Activated naive CD4-positive, alpha-beta T cell treated with anti-CD3 and anti-CD28 coated beads, Interleukin-2, amount 50 U/mL, for 72 hours (primary cell): ENCODE results near the gene TROAP. TPM values are rescaled to one million over a fixed set of nuclear protein-coding genes. Genes with fewer than 3 reads are reported as not detected.
"Not testable (repeated sequence)": the region's sequence is repeated elsewhere in the genome, so short reads cannot be mapped to it uniquely, and the experiment has no call there.

Source experiments
- ATAC-seq, 2 donors: fragments of 150-1000 bp; cut with Tn5 transposase; 2 replicates each; pipeline ENCODE4 v1.10.0; 2021; ENCODE audit warnings: mild to moderate bottlenecking in 2 of 2, moderate library complexity in 2 of 2
- DNase-seq, 2 donors: peaks; one replicate each; pipeline ENCODE4 v3.0.0; 2021 to 2022; ENCODE audit warnings: low spot score in 2 of 2
- H3K27ac Mint-ChIP-seq, 2 donors: one replicate each; pipeline ENCODE4 v1.8.0; 2022; ENCODE audit warnings: mild to moderate bottlenecking in 2 of 2, mixed read lengths in 2 of 2
- H3K36me3 Mint-ChIP-seq, 2 donors: one replicate each; pipeline ENCODE4 v1.8.0; 2022; ENCODE audit warnings: mixed read lengths in 2 of 2
- H3K9me3 Mint-ChIP-seq, 2 donors: one replicate each; pipeline ENCODE4 v1.8.0; 2022; ENCODE audit warnings: mixed read lengths in 2 of 2
- total RNA-seq, 2 donors: library from RNA; stranded (reverse); gene quantifications; one replicate each; pipeline ENCODE4 v1.2.3, GENCODE V29; 2022

The TROAP gene
- total RNA-seq, 2 donors from 2014 or later: 67.4 to 134 TPM

DNA sequence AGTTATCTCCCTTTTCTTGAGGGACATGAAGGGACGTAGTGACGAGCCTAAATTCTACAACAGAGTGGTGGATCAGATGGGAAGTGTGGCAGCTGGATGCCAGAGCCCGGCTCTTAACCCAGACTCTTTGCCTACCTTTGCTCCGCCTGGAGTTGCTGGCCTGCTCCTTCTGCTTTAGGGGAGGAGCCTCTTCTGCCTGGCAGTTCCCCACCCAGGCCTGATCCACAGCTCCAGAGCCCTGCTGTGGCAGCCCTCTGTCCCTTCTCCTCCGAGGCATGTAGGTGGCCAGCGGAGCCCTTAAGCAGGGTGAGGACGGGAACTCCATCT, 30.4 kb upstream of the TROAP start:
- Mint-ChIP-seq H3K9me3 (no peaks in the 10 kb centered on the region), H3K36me3 (no peaks in the 10 kb centered on the region), H3K27ac (no peak overlapping the region)

DNA sequence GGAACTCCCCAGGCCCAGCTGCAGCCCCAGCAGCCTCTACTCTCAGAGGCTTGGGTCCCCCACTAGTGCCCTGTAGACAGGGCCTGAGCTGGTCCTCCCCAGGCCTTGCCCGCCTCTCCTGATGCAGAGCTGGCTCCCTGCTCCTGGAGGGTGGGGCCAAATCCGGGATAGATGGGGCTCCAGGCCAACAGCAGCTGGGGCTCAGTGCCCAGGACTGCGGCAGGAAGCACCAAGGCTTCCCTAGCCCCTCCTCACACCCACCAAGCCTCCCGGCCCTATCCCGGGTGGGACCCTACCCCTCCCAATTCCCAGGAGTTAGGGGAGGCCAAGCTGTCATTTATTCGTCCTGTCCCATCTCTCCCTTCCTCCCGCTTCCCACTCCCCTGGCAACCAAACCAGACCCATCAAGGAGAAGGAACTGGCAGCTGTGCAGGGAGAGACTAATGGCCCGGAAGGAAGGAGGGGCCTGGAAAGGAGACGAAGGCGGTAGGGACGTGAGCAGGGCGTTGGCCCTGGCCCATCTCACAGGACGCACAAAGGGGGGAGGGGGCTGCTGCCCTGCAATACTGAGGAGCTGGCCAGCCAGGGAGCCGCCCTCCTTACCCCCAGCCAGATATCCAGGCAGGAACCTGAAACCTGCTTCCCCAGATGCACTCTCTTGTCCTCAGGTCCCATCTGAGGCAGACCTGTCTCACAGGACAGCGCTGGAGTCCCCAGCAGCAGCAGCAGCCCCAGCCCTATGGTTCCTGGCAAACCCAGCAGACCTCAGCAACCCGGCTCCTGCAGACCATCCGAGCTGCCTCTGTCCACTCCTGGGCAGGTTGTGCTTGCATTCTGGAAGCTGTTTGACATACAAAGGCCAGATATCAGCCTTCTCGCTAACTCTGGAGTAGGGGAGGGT, 29.7 kb upstream of the TROAP start:
- ATAC-seq: no peak
- no peaks in the 10 kb centered on the region for H3K36me3 Mint-ChIP-seq
- no peak overlapping the region for H3K27ac Mint-ChIP-seq
- DNase-seq: no peak
- no peaks in the 10 kb centered on the region for H3K9me3 Mint-ChIP-seq

More for the DNA sequence above, 30.4 kb upstream of the TROAP start:
- no peak for ATAC-seq
- DNase-seq: no peak

DNA sequence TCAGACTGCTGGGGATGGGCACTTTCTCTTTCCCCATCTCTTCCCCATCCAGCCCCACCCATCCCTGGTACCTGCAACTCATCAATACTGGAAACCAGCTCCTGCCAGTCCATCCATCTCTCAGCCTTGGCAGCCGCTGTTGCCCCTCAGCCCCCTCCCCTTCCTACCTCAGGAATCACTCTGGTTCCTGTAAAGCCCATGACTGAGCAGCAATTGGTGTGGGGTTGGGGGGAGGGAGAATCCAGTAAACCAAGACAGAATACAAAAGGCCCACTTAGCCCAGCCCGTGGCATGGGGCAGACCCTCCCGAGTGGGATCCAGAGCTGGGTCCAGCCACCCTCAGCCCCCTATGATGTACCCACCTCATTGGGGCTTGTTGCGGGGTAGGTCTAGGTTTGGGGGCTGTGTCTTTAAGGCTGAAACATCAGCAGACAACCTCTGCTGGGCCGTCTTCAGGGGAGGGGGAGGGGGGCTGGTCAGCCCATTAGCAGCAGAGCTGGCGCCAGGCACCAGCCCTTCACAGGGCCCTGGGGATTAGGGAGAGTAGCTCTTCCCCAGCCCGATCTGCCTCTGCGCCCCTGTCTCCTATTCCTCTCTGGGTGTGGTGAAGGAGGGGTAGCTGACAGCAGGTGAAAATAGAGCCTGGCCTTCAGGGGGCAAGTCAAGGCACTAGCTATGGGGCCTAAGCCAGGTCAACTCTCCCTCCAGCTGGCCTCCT, 28.8 kb upstream of the TROAP start:
- DNase-seq (no peak), ATAC-seq (no peak)
- Mint-ChIP-seq H3K9me3 (no peaks in the 10 kb centered on the region), H3K27ac (no peak overlapping the region), H3K36me3 (no peaks in the 10 kb centered on the region)

DNA sequence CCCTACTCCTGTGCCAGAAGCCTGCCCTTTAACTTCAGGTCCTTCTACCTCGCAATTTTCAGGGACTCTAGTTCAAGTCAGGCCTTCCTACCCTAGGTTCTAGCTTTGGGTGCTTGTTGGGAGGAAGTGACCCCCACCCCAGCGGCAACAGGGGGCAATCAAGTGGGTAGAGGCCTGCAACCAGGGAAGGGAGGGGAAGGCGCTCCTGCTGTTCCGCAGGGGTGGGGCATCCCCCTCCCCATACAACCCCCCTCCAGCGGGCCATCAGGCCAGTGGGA, 28.3 kb upstream of the TROAP start:
- no peaks in the 10 kb centered on the region for H3K36me3 Mint-ChIP-seq
- no peaks in the 10 kb centered on the region for H3K9me3 Mint-ChIP-seq
- no peak overlapping the region for H3K27ac Mint-ChIP-seq
- ATAC-seq: no peak
- DNase-seq: no peak

DNA sequence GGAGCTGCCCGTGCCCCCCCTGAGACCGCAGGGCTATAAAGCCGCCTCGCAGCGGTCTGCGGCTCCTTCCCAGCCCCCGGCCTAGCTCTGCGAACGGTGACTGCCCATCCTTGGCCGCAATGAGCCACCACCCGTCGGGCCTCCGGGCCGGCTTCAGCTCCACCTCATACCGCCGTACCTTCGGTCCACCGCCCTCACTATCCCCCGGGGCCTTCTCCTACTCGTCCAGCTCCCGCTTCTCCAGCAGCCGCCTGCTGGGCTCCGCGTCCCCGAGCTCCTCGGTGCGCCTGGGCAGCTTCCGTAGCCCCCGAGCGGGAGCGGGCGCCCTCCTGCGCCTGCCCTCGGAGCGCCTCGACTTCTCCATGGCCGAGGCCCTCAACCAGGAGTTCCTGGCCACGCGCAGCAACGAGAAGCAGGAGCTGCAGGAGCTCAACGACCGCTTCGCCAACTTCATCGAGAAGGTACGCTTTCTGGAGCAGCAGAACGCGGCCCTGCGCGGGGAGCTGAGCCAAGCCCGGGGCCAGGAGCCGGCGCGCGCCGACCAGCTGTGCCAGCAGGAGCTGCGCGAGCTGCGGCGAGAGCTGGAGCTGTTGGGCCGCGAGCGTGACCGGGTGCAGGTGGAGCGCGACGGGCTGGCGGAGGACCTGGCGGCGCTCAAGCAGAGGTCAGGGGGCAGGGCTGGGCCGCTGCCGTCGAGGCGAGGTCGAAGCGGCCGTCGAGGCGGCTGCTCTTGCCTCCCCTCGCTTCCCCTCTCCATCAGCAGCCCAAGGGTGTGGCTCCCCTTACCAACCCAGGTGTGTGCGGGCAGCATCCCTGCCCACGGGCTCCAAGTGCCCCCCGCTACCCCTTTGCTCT, 27.7 kb upstream of the TROAP start, which contains the start of gene PRPH:
TSS of gene PRPH (plus strand) at position 66 of the 855 bp plus-strand sequence. CDS start at position 120, 54 bp downstream.
- no peak within 1 kb of the TSS for H3K27ac Mint-ChIP-seq
- no peaks in the 10 kb centered on the region for H3K9me3 Mint-ChIP-seq
- H3K36me3 Mint-ChIP-seq: no peaks in the 10 kb centered on the region
- DNase-seq (no peak), ATAC-seq (no peak)

DNA sequence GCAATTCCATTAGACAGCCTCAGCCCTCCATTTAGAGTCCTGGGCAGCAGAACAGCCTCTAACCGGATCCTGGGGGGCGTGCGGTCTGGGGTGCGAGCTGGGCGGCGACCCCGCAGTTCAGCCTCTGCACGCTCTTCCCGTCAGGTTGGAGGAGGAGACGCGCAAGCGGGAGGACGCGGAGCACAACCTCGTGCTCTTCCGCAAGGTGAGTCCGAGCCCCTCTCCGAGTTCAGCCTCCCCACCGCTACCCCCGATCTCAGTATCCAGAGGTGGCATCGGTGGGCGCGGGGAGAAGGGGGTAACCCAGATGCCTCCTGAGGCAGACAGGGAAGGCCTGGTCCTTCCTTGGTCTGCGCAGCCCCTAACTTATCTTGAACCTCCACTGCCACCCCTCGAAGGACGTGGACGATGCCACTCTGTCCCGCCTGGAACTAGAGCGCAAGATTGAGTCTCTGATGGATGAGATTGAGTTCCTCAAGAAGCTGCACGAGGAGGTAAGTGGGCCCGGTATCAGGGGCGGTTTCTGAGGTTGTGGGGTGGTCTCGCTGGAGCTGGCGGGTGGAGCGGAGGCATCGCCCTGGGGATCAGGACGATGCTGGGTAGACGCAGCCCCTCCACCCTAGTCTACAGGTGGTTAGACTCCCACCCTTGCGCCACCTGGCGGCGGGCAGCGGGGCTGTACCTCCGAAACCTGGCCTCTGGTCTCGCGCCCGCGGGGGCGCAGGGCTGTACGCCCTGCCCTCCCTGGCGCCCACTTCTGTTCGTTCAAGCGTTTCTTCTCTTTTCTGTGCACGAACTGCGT, 26.8 kb upstream of the TROAP start:
- no peaks in the 10 kb centered on the region for H3K36me3 Mint-ChIP-seq
- peak; percentile 77 to 81 for ATAC-seq
- no peak overlapping the region for H3K27ac Mint-ChIP-seq
- peak in 1 of 2 donors; percentile 78 for DNase-seq
- no peaks in the 10 kb centered on the region for H3K9me3 Mint-ChIP-seq

DNA sequence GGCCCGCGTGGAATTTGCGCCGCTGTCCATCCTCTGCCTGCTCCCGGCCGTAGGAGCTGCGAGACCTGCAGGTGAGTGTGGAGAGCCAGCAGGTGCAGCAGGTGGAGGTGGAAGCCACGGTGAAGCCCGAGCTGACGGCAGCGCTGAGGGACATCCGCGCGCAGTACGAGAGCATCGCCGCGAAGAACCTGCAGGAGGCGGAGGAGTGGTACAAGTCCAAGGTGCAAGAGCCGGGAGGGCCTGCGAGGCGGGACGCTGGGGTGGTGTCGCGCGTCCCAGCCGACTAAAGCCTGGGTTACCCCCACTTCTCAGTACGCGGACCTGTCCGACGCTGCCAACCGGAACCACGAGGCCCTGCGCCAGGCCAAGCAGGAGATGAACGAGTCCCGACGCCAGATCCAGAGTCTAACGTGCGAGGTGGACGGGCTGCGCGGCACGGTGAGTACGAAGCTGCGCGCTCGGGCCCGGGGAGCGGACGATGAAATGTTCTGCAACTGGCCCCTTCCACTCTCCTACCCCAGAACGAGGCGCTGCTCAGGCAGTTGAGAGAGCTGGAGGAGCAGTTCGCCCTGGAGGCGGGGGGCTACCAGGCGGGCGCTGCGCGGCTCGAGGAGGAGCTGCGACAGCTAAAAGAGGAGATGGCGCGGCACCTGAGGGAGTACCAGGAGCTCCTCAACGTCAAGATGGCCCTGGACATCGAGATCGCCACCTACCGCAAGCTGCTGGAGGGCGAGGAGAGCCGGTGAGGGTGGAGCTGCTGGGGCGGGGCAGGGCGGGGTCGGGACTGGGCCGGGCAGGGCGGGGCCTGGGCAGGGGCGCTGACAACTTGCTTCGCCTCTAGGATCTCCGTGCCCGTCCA, 26.0 kb upstream of the TROAP start:
- Mint-ChIP-seq H3K9me3 (no peaks in the 10 kb centered on the region), H3K27ac (no peak overlapping the region), H3K36me3 (no peaks in the 10 kb centered on the region)
- ATAC-seq: peak; percentile 42 to 73
- peak in 1 of 2 donors; percentile 48 for DNase-seq

DNA sequence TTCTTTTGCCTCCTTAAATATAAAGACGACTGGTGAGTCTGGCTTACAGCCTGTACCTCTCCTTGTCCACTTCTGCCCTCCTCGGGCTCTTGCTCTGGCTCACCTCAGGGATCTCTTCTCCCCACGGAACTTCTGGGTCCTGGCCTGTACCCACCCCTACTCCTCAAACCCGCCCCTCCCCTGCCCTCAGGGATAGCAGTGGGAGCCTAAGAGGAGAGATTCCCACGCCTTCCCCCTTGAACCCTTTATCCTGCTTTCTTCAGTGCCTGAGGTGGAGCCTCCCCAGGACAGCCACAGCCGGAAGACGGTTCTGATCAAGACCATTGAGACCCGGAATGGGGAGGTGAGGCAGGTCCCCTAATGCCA, 25.4 kb upstream of the TROAP start:
- ATAC-seq (peak; percentile 6 to 37), DNase-seq (no peak)
- Mint-ChIP-seq H3K9me3 (no peaks in the 10 kb centered on the region), H3K27ac (no peak overlapping the region), H3K36me3 (no peaks in the 10 kb centered on the region)

DNA sequence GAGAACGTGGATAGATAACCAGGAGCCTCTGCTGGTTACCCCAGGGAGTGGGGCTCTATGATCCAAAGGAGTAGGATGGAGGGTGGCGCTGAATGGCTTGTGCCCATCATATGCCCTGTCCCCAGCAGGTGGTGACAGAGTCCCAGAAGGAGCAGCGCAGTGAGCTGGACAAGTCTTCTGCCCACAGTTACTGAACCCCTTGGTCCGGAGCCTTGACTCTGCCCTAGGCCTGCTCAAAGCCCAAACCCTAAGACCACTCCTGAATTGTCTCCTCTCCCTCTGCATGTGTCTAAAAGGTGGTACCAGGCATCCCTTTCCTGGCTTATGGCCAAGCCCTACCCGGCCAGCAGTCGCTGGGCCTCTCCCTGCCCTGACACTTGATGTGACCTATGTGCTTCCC, 24.9 kb upstream of the TROAP start:
- ATAC-seq (peak; percentile 21 to 54), DNase-seq (no peak)
- H3K9me3 Mint-ChIP-seq: no peaks in the 10 kb centered on the region
- no peaks in the 10 kb centered on the region for H3K36me3 Mint-ChIP-seq
- no peak overlapping the region for H3K27ac Mint-ChIP-seq

DNA sequence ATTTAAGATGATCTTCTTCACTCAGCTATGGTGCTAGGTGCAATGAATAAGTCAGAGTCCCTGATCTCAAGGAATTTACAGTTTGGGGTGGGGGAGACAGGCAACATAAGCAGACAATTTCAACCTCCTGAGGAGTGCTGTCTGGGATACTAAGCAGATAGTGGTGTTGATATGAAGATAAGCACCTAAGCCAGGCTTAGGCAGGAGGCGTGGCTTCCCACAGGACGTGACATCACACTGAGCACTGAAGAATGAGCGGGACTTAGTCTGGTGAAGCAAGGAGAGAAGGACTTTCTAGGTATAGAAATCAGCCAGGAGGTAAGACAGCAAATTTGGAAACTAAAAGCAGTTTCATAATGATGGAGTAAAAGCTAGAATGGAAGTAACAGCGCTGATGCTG, 21.3 kb upstream of the TROAP start:
- peak; percentile 69 to 74 for ATAC-seq
- peak overlapping the region in 1 of 2 donors; percentile 37 for H3K27ac Mint-ChIP-seq
- no peaks in the 10 kb centered on the region for H3K36me3 Mint-ChIP-seq
- DNase-seq: no peak
- no peaks in the 10 kb centered on the region for H3K9me3 Mint-ChIP-seq

DNA sequence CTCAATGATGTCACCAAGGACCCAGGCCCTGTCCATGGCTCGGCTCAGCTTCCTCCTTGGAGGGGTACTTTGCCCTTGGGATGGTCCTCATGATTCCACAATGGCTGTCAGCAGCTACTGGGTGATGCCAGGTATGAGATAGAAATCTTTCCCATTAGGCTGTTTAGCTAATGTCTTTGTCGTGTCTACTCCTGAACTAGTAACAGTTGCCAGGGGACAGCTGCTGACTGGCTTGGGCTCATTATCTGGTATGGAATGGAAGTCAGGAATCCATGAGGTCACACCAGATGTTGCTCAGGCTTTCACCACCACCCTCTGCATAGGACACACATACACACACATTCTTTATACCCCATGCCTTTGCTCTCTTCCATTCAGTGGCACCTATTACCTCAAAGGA, 18.9 kb upstream of the TROAP start:
- no peak for ATAC-seq
- Mint-ChIP-seq H3K36me3 (no peaks in the 10 kb centered on the region), H3K9me3 (no peaks in the 10 kb centered on the region)

DNA sequence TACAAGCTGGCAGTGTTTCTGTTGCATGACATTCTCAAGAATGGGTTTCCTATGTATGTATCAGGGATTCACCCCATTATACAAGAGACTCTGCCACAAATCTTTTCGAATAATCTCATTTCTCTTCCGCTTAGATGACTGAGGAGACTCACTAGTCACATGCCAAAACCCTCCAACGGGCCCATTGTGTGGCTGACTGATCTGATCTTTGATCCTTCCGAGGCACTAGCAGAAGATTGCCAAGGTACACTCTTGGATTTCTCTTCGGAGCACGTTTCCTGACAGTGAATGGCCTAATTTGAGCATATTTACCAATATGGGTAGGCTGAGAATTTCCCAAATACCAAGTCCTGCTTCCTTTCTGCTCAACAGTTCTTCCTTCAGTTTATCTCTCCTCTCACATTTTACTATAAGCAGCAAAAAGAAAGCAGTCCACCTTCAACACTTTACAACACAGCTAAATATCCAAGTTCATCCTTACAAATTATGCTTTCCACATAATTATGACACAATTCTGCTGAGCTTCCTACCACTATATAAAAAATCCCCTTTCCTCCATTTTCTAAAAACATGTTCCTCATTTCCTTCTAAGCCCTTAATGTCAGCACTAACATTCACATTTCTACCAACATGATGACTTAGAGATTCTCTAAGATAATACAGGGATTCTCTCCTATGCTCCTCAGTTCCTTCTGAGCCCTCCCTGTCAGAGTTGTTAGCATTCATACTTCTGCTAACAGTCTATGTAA, 17.1 kb upstream of the TROAP start:
- H3K27ac Mint-ChIP-seq: no peak overlapping the region
- no peak for ATAC-seq
- H3K9me3 Mint-ChIP-seq: no peaks in the 10 kb centered on the region
- no peak for DNase-seq
- no peaks in the 10 kb centered on the region for H3K36me3 Mint-ChIP-seq

More for the DNA sequence above, 18.9 kb upstream of the TROAP start:
- H3K27ac Mint-ChIP-seq: no peak overlapping the region
- DNase-seq: no peak

DNA sequence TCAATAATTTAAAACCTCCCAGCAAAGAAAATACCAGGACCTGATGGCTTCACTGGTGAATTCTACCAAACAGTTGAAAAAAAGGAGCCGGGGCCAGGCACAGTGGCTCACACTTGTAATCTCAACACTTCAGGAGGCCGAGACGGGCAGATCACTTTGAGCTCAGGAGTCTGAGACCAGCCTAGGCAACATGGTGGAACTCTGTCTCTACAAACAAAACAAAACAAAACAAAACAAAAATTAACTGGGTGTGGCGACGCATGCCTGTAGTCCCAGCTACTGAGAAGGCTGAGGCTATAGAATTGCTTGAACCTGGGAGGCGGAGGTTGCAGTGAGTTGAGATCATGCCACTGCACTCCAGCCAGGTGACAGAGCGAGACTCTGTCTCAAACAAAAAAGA, 13.7 kb upstream of the TROAP start:
- DNase-seq (no peak), ATAC-seq (no peak)
- Mint-ChIP-seq H3K36me3 (no peaks in the 10 kb centered on the region), H3K27ac (no peak overlapping the region), H3K9me3 (no peaks in the 10 kb centered on the region)

DNA sequence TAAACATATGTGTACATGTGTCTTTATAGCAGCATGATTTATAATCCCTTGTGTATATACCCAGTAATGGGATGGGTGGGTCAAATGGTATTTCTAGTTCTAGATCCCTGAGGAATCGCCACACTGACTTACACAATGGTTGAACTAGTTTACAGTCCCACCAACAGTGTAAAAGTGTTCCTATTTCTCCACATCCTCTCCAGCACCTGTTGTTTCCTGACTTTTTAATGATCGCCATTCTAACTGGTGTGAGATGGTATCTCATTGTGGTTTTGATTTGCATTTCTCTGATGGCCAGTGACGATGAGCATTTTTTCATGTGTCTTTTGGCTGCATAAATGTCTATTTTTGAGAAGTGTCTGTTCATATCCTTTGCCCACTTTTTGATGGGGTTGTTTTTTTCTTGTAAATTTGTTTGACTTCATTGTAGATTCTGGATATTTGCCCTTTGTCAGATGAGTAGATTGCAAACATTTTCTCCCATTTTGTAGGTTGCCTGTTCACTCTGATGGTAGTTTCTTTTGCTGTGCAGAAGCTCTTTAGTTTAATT, 12.5 kb upstream of the TROAP start:
- not testable (repeated sequence) for H3K27ac Mint-ChIP-seq, H3K36me3 Mint-ChIP-seq, H3K9me3 Mint-ChIP-seq, DNase-seq, ATAC-seq

DNA sequence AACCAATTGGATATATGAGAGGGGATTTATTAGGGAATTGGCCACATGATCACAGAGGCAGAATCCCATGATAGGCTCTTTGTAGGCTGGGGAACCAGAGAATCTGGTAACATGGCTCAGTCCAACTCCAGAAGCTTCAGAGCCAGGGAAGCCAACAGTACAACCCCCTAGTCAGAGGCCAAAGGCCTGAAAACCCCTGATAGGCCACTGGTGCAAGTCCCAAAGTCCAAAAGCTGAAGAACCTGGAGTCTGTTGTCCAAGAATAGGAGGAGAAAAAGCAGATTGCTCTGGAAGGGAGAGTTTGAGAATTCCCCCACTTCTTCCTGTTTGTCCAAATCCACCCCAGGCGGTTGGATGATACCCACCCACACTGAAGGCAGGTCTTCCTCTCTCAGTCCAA, 8.2 kb upstream of the TROAP start:
- H3K27ac Mint-ChIP-seq: no peak overlapping the region
- DNase-seq (no peak), ATAC-seq (no peak)
- H3K9me3 Mint-ChIP-seq: no peaks in the 10 kb centered on the region
- H3K36me3 Mint-ChIP-seq: no peaks in the 10 kb centered on the region
